GM12892 (cell line): ENCODE results near the gene NDUFS4.
"Not testable (repeated sequence)": the region's sequence is repeated elsewhere in the genome, so short reads cannot be mapped to it uniquely, and the experiment has no call there.

ENCODE experiments used
- POLR2A ChIP-seq: IDR thresholded peaks from 2 replicates; pipeline ENCODE4 v1.6.1; 2011; ENCODE audit warnings: low read depth, low read length, control low read depth
- POLR2AphosphoS5 ChIP-seq: IDR thresholded peaks from 2 replicates; pipeline ENCODE4 v1.6.1; 2011; ENCODE audit warnings: low read depth, low read length, control low read depth
- TAF1 ChIP-seq: IDR thresholded peaks from 2 replicates; pipeline ENCODE4 v1.6.1; 2011; ENCODE audit warnings: low read depth, mild to moderate bottlenecking, control low read depth, low read length, borderline replicate concordance

- not testable (repeated sequence) for TF ChIP-seq POLR2A, POLR2AphosphoS5, TAF1
Measured at GRCh38 chr5:53710405-53710804, 150.0 kb downstream of the NDUFS4 start.
